MCF 10A (cell line): Measurements from ENCODE around the gene PPIF. TPM values are rescaled to one million over a fixed set of nuclear protein-coding genes. Genes with fewer than 3 reads are reported as not detected.

Experiments
- BruUV-seq: library from RNA; stranded (reverse); fragments of 400-500 nt; replicated peaks from 2 replicates; lab custom pipeline; 2021; lab: Mats Ljungman, UMichigan
- CTCF ChIA-PET: fragments of 300-600 bp; sonication (Branson Sonifier 250); formaldehyde crosslinking; extraction: SDS; loops from one replicate; lab custom pipeline; 2021; ENCODE audit warnings: antibody characterized with exemption, inconsistent platforms; lab: Yijun Ruan, JAX
- POLR2A ChIA-PET: fragments of 300-600, 350-650 bp; sonication (Branson Sonifier 250); formaldehyde crosslinking; extraction: SDS; loops from one replicate; lab custom pipeline; 2020; ENCODE audit warnings: antibody characterized with exemption, inconsistent platforms; lab: Yijun Ruan, JAX
- DNase-seq: peaks from one replicate; pipeline ENCODE4 v3.0.0-alpha.2; 2018; ENCODE audit not compliant: unreplicated experiment
- H3K27ac Mint-ChIP-seq: one replicate; pipeline ENCODE4 v1.8.0; 2022; ENCODE audit warnings: mild to moderate bottlenecking, low read depth, mixed read lengths; ENCODE audit not compliant: unreplicated experiment
- H3K27me3 Mint-ChIP-seq: one replicate; pipeline ENCODE4 v1.8.0; 2022; ENCODE audit warnings: mixed read lengths; ENCODE audit not compliant: insufficient read depth, unreplicated experiment
- H3K36me3 Mint-ChIP-seq: one replicate; pipeline ENCODE4 v1.8.0; 2022; ENCODE audit warnings: mild to moderate bottlenecking, moderate library complexity, mixed read lengths; ENCODE audit not compliant: insufficient read depth, unreplicated experiment
- H3K4me1 Mint-ChIP-seq: one replicate; pipeline ENCODE4 v1.8.0; 2022; ENCODE audit warnings: mixed read lengths; ENCODE audit not compliant: insufficient read depth, unreplicated experiment
- H3K4me3 Mint-ChIP-seq: one replicate; pipeline ENCODE4 v1.8.0; 2022; ENCODE audit warnings: mild to moderate bottlenecking, moderate library complexity, mixed read lengths; ENCODE audit not compliant: unreplicated experiment
- H3K9me3 Mint-ChIP-seq: one replicate; pipeline ENCODE4 v1.8.0; 2022; ENCODE audit warnings: mixed read lengths; ENCODE audit not compliant: unreplicated experiment
- intact Hi-C: fragments of 100-400 bp; cut with micrococcal nuclease; formaldehyde crosslinking; loops from 2 replicates; pipeline ENCODE4 v1.14.1; 2022
- total RNA-seq: library from RNA; stranded (reverse); gene quantifications from 2 replicates; pipeline ENCODE4 v1.2.3, GENCODE V29; 2022
- TF ChIP-seq, protein P1 (sequence below): fragments of 200-600 bp; IDR thresholded peaks from one replicate; pipeline ENCODE4 v1.8.0; 2022; ENCODE audit warnings: antibody characterized with exemption, mild to moderate bottlenecking; ENCODE audit not compliant: unreplicated experiment

PPIF gene
- total RNA-seq, 1 experiment from 2014 or later = 76.5 TPM

DNA sequence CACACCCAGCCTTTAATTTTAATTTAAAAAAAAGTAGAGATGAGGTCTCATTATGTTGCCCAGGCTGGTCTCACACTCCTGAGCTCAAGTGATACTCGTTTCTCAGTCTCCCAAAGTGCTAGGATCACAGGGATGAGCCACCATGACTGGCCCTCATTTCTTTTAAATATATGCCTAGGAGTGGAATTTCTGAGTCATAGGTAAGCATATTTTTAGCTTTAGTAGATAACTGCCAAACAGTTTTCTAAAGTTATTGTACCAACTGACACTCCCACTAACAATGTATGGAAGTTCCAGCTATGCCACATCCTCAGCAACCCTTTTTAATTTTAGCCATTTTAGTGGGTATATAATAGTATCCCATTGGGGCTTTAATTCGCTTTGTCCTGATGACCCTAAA, 13.8 kb upstream of the PPIF start:
- peak; percentile 59 for DNase-seq
- no peaks in the 10 kb centered on the region for H3K27me3 Mint-ChIP-seq
- BruUV-seq = no TSS peak
- no peak overlapping the region for H3K27ac Mint-ChIP-seq
- no peaks in the 10 kb centered on the region for H3K36me3 Mint-ChIP-seq
- H3K4me1 Mint-ChIP-seq = peaks cover 15% of the 10 kb centered on the region
- H3K4me3 Mint-ChIP-seq = no peak overlapping the region
- TF ChIP-seq, protein P1, sequence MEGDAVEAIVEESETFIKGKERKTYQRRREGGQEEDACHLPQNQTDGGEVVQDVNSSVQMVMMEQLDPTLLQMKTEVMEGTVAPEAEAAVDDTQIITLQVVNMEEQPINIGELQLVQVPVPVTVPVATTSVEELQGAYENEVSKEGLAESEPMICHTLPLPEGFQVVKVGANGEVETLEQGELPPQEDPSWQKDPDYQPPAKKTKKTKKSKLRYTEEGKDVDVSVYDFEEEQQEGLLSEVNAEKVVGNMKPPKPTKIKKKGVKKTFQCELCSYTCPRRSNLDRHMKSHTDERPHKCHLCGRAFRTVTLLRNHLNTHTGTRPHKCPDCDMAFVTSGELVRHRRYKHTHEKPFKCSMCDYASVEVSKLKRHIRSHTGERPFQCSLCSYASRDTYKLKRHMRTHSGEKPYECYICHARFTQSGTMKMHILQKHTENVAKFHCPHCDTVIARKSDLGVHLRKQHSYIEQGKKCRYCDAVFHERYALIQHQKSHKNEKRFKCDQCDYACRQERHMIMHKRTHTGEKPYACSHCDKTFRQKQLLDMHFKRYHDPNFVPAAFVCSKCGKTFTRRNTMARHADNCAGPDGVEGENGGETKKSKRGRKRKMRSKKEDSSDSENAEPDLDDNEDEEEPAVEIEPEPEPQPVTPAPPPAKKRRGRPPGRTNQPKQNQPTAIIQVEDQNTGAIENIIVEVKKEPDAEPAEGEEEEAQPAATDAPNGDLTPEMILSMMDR = no peak
- ChIA-PET POLR2A (interaction anchor here (0.9 to 3.1 kb wide), 2 partner anchors 11 to 13 kb away, joined by 5 to 18 read pairs; no protein-coding TSS in a partner anchor), CTCF (interaction anchor here (1.1 to 4.8 kb wide), 2 partner anchors 11 to 12 kb away, joined by 4 to 34 read pairs; partner anchors contain the start of gene PPIF)
- no peaks in the 10 kb centered on the region for H3K9me3 Mint-ChIP-seq
- intact Hi-C loops = no loop called here

DNA sequence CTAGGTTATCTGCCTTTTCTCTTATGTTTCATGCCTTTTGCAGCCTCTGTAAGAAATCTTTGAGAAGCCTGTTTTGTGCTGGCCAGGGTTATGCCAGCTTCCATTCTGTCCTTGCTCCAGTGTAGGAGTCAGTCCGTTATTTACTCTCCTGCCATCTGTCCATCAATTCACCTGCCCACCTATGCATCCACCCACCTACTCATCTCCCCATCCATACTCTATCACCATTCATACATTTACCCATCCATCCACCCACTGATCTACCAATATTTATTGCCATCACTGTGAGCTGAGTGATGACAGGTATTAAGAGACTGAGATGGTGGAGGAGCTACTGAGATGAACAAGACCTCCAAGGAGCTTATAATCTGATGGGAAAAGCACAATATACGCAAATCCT, 12.7 kb upstream of the PPIF start:
- peaks cover 10% of the 10 kb centered on the region for H3K4me1 Mint-ChIP-seq
- intact Hi-C loops = no loop called here
- ChIA-PET POLR2A (interaction anchor here (0.6 to 3.1 kb wide), 3 partner anchors 11 to 13 kb away, joined by 3 to 18 read pairs (median 3); no protein-coding TSS in a partner anchor), CTCF (interaction anchor here (0.6 to 4.8 kb wide), 3 partner anchors 11 to 728 kb away, joined by 3 to 34 read pairs (median 3); partner anchors contain the start of gene PPIF)
- no peaks in the 10 kb centered on the region for H3K27me3 Mint-ChIP-seq
- no peak for DNase-seq
- no peak overlapping the region for H3K4me3 Mint-ChIP-seq
- BruUV-seq = no TSS peak
- no peaks in the 10 kb centered on the region for H3K36me3 Mint-ChIP-seq
- TF ChIP-seq, protein P1 = no peak
- H3K9me3 Mint-ChIP-seq = no peaks in the 10 kb centered on the region
- no peak overlapping the region for H3K27ac Mint-ChIP-seq

DNA sequence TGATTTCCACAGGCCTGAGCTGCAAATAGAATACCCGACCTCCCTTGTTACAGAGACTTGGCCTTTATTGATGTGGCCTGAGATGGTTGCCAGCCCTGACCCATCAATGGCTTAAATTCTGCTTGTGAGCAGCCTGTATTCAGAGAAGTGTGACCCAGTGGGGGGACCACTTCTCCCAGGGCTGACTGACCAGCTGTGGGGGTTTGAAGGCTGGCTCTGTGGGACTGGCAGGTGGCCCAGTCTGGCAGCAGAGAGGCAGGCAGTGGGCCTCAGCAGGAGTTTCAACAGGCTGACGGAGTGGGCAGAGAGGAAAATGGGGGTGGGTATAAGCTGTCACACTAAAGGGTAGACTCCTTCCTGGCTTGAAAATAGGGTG, 12.2 kb upstream of the PPIF start:
- POLR2A ChIA-PET = interaction anchor here (0.5 to 3.1 kb wide), 4 partner anchors 11 to 140 kb away, joined by 3 to 18 read pairs (median 3); no protein-coding TSS in a partner anchor
- no peak for DNase-seq
- H3K27ac Mint-ChIP-seq = no peak overlapping the region
- no peaks in the 10 kb centered on the region for H3K27me3 Mint-ChIP-seq
- intact Hi-C loops = no loop called here
- no TSS peak for BruUV-seq
- H3K36me3 Mint-ChIP-seq = no peaks in the 10 kb centered on the region
- no peak overlapping the region for H3K4me3 Mint-ChIP-seq
- TF ChIP-seq, protein P1 = no peak
- H3K9me3 Mint-ChIP-seq = no peaks in the 10 kb centered on the region
- CTCF ChIA-PET = interaction anchor here (0.6 to 4.8 kb wide), 3 partner anchors 11 to 728 kb away, joined by 3 to 34 read pairs (median 3); partner anchors contain the start of gene PPIF
- peaks cover 7% of the 10 kb centered on the region for H3K4me1 Mint-ChIP-seq

DNA sequence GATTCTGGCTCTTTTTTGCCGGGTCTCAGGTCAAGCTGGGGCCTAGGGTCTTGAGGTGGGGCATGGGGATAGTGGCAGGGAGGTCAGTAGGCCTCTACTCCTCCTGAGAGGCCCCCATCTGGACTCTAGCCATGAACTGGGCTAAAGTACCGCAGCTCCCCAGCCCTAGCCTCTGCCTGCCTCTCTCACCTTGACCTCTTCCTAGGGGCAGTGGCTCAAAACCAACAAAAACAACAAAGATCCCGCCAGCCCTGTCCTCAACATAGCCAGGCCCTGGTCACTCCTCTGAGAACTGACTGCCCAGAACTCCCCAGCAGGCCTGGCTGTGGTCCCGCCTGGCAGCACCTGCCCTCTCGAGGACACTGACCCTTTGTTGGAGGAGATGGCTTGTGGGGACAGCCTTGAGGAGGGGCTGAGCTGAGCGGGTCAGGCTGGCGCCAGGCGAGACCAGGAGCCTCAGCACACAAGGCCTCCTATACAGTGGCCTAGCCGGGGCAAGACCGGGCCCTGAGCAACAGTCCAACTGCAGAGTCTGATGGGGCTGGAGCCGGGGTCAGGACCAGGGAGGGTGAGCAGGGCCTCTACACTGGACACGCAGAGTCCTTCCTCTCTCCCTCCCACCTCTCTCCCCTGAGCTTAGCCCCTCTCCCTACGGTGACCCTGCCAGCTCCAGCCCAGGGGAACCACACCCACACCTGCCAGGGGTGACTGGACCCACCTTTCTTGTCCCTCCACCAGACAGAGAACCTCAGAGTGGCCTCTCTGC, 11.6 kb upstream of the PPIF start:
- ChIA-PET POLR2A (interaction anchor here (0.5 to 3.1 kb wide), 3 partner anchors 12 to 140 kb away, joined by 3 to 18 read pairs (median 3); no protein-coding TSS in a partner anchor), CTCF (interaction anchor here (0.9 to 4.8 kb wide), 3 partner anchors 10 to 152 kb away, joined by 3 to 34 read pairs (median 4); partner anchors contain the start of gene PPIF)
- Mint-ChIP-seq H3K4me3 (no peak overlapping the region), H3K36me3 (no peaks in the 10 kb centered on the region), H3K27ac (no peak overlapping the region), H3K27me3 (no peaks in the 10 kb centered on the region), H3K9me3 (no peaks in the 10 kb centered on the region), H3K4me1 (peaks cover 7% of the 10 kb centered on the region)
- no peak for DNase-seq
- intact Hi-C loops = no loop called here
- no TSS peak for BruUV-seq
- TF ChIP-seq, protein P1 = no peak
